Ovary (tissue), 1 donor: Measurements from ENCODE around the gene CYSRT1.

ENCODE experiments used
- EP300 ChIP-seq: sonication (generic); formaldehyde crosslinking; IDR thresholded peaks from one replicate; pipeline ENCODE4 v1.6.1; 2017; ENCODE audit warnings: antibody characterized with exemption
- POLR2A ChIP-seq: fragments of 450-650 bp; IDR thresholded peaks from one replicate; pipeline ENCODE4 v1.6.1; 2017; ENCODE audit warnings: antibody characterized with exemption, mild to moderate bottlenecking, moderate library complexity

- TF ChIP-seq EP300 (no peak), POLR2A (no peak)
Observed at GRCh38 chr9:137216188-137216965, 8.6 kb upstream of the CYSRT1 start.
